T-helper 2 cell treated with Interferon-gamma antibody and Interleukin-4, amounts not matched to agents 5 μg/mL and 100 μg/mL, for 36 hours (primary cell): Measurements from ENCODE around the gene CD55.

Experiments used
- DNase-seq: peaks from one replicate; pipeline ENCODE4 v3.0.0; 2021; ENCODE audit warnings: low spot score
- H3K27ac Mint-ChIP-seq: one replicate; pipeline ENCODE4 v1.8.0; 2021; ENCODE audit warnings: mild to moderate bottlenecking, mixed read lengths
- H3K27me3 Mint-ChIP-seq: one replicate; pipeline ENCODE4 v1.8.0; 2021; ENCODE audit warnings: low read depth, mixed read lengths
- H3K36me3 Mint-ChIP-seq: one replicate; pipeline ENCODE4 v1.8.0; 2021; ENCODE audit warnings: low read depth, mixed read lengths
- H3K4me1 Mint-ChIP-seq: one replicate; pipeline ENCODE4 v1.8.0; 2021; ENCODE audit warnings: low read depth, mixed read lengths
- H3K4me3 Mint-ChIP-seq: one replicate; pipeline ENCODE4 v1.8.0; 2022; ENCODE audit warnings: mild to moderate bottlenecking, moderate library complexity, mixed read lengths
- H3K9me3 Mint-ChIP-seq: one replicate; pipeline ENCODE4 v1.8.0; 2021; ENCODE audit warnings: mixed read lengths

The CD55 gene

DNA sequence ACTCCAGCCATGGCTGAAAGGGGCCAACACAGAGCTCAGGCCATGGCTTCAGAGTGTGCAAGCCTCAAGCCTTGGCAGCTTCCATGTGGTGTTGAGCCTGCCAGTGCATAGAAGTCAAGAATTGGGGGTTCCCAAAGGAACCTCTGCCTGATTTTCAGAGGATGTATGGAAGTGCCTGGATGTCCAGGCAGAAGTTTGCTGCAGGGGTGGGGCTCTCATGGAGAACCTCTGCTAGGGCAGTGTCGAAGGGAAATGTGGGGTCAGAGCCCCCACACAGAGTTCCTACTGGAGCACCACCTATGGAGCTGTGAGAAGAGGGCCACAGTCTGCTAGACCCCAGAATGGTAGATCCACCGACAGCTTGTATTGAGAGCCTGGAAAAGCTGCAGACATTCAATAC lies 29.8 kb upstream of the CD55 start:
- Mint-ChIP-seq H3K9me3 (peaks cover 18% of the 10 kb centered on the region), H3K27ac (no peak overlapping the region), H3K4me1 (no peaks in the 10 kb centered on the region), H3K36me3 (no peaks in the 10 kb centered on the region), H3K4me3 (no peak overlapping the region), H3K27me3 (peaks cover 11% of the 10 kb centered on the region)
- no peak for DNase-seq

GRCh38 chr1:207298186-207298585 lies 23.3 kb upstream of the CD55 start:
- no peaks in the 10 kb centered on the region for H3K9me3 Mint-ChIP-seq
- H3K27ac Mint-ChIP-seq, result no peak overlapping the region
- peaks cover 4% of the 10 kb centered on the region for H3K27me3 Mint-ChIP-seq
- no peaks in the 10 kb centered on the region for H3K36me3 Mint-ChIP-seq
- no peak for DNase-seq
- peaks cover 14% of the 10 kb centered on the region for H3K4me1 Mint-ChIP-seq
- no peak overlapping the region for H3K4me3 Mint-ChIP-seq

GRCh38 chr1:207298636-207299398 lies 22.7 kb upstream of the CD55 start:
- no peak overlapping the region for H3K27ac Mint-ChIP-seq
- DNase-seq, result no peak
- H3K9me3 Mint-ChIP-seq, result no peaks in the 10 kb centered on the region
- H3K36me3 Mint-ChIP-seq, result no peaks in the 10 kb centered on the region
- H3K4me1 Mint-ChIP-seq, result peaks cover 14% of the 10 kb centered on the region
- peaks cover 4% of the 10 kb centered on the region for H3K27me3 Mint-ChIP-seq
- no peak overlapping the region for H3K4me3 Mint-ChIP-seq

DNA sequence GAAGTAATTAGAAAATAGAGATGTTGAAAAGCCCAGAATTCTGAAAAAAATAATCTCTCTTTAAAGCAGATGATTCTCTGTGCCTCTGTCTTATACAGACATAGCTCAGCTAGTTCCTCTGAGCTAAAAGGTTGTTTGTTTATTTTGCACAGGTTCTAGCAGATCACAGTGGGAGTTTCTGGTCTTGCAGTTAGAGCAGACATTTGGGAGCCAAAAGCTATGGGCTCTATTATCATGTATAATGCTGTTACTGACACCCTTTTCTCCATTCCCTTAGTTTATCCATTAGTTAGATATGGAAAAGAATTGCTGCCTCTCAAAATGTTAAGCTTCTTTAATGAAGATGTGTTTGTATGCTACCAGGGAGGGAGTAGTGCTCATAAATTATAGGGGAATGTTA lies 20.5 kb upstream of the CD55 start:
- Mint-ChIP-seq H3K4me1 (peaks cover 14% of the 10 kb centered on the region), H3K4me3 (no peak overlapping the region), H3K27ac (no peak overlapping the region), H3K36me3 (no peaks in the 10 kb centered on the region), H3K27me3 (peaks cover 2% of the 10 kb centered on the region), H3K9me3 (no peaks in the 10 kb centered on the region)
- DNase-seq, result no peak

GRCh38 chr1:207302618-207303393 lies 18.7 kb upstream of the CD55 start:
- H3K9me3 Mint-ChIP-seq, result no peaks in the 10 kb centered on the region
- no peak overlapping the region for H3K4me3 Mint-ChIP-seq
- no peak for DNase-seq
- H3K27me3 Mint-ChIP-seq, result peaks cover 2% of the 10 kb centered on the region
- H3K27ac Mint-ChIP-seq, result no peak overlapping the region
- H3K4me1 Mint-ChIP-seq, result peaks cover 14% of the 10 kb centered on the region
- no peaks in the 10 kb centered on the region for H3K36me3 Mint-ChIP-seq

GRCh38 chr1:207304710-207305488 lies 16.6 kb upstream of the CD55 start:
- no peak for DNase-seq
- H3K9me3 Mint-ChIP-seq, result no peaks in the 10 kb centered on the region
- H3K36me3 Mint-ChIP-seq, result no peaks in the 10 kb centered on the region
- no peak overlapping the region for H3K27ac Mint-ChIP-seq
- H3K4me3 Mint-ChIP-seq, result no peak overlapping the region
- H3K27me3 Mint-ChIP-seq, result peaks cover 2% of the 10 kb centered on the region
- peaks cover 20% of the 10 kb centered on the region for H3K4me1 Mint-ChIP-seq

DNA sequence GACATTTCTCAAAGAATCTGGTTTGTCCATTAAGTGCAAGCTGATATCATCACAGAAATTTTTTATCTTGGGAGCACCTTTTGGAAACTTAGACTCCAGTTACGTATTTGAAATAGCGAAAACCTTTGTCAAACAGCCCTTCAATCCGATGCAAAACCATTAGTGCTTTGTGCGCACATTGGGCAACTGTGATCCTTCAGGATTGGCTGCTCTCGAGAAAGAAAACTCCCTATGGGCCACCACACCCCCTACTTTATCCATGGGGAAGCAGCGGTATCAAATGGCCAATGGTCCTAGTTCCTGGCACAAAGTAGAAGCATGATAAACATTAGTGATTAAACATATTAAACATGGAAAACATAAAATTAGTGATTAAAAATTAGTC lies 16.0 kb upstream of the CD55 start:
- Mint-ChIP-seq H3K9me3 (no peaks in the 10 kb centered on the region), H3K4me1 (peaks cover 23% of the 10 kb centered on the region), H3K27me3 (no peaks in the 10 kb centered on the region), H3K36me3 (no peaks in the 10 kb centered on the region), H3K4me3 (no peak overlapping the region), H3K27ac (no peak overlapping the region)
- no peak for DNase-seq

DNA sequence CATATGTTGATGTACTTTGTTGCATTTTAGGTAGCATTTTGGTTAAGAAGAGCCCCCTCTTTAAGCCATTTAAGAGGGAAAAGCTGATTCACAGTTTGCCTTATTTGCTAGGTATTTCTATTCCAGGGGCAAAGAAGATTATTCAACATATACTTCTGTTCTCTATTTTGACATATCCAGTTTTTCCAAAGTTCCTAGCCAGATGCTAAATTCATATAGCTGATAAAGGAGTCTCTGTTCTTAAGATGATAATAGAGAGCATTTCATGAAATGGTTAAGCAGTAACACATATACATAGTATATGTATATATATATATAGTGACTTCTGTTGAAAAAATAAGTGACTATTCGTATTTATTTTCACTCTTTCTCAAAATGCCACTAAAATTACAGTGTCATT lies 15.5 kb upstream of the CD55 start:
- no peak for DNase-seq
- Mint-ChIP-seq H3K27ac (no peak overlapping the region), H3K4me3 (no peak overlapping the region), H3K36me3 (no peaks in the 10 kb centered on the region), H3K4me1 (peaks cover 23% of the 10 kb centered on the region), H3K27me3 (no peaks in the 10 kb centered on the region), H3K9me3 (no peaks in the 10 kb centered on the region)

DNA sequence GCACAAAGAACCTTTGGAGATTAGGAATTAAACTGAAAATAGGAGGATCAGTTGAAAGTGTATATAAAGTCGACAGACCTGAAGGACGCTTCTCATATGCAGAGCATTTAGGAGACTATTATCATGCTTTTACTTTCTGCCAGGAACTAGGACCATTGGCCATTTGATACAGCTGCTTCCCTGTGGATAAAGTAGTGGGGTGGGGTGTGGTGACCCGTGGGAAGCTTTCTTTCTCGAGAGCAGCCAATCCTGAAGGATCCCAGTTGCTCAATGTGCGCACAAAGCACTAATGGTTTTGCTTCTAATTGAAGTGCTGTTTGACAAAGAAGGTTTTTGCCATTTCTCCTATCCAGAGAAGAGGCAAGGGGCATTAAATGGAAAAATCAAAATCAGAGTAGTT lies 14.9 kb upstream of the CD55 start:
- H3K9me3 Mint-ChIP-seq, result no peaks in the 10 kb centered on the region
- no peak overlapping the region for H3K4me3 Mint-ChIP-seq
- peaks cover 23% of the 10 kb centered on the region for H3K4me1 Mint-ChIP-seq
- H3K27ac Mint-ChIP-seq, result no peak overlapping the region
- no peaks in the 10 kb centered on the region for H3K27me3 Mint-ChIP-seq
- no peak for DNase-seq
- H3K36me3 Mint-ChIP-seq, result no peaks in the 10 kb centered on the region

DNA sequence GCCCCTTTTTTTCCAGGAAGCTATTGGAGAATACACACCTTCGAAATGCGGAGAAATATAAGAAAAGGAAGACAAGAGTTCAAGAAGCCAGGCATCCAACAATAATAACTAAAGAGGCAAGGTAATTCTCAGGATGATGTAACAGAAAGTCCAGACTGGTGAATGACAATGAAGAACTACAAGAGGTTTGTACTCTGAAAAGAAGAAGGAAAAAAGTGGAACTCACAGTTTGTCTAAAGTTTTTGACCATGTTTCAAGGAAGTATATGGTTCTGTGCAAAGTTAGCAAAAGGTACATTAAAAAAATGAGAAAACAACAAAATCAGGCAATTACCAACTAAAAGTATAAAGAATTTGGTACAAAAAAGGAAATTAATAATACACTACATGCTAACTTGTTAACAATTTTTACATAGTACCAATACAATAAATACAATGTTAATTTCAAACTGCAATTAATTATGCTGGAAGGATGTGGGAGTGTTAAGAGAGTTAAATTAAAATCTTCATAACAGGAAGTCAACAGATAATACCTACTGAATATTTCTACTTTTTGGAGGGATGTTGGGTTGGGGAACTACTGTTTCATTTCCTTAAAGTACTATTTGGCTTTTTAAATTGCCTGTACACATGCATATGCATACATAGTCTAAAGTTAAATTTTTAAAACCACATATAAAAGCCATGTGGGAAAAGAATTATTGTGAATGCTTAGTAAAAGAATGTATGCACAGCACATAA lies 12.9 kb upstream of the CD55 start:
- no peak for DNase-seq
- no peaks in the 10 kb centered on the region for H3K27me3 Mint-ChIP-seq
- H3K4me1 Mint-ChIP-seq, result peaks cover 14% of the 10 kb centered on the region
- H3K4me3 Mint-ChIP-seq, result no peak overlapping the region
- no peaks in the 10 kb centered on the region for H3K36me3 Mint-ChIP-seq
- no peaks in the 10 kb centered on the region for H3K9me3 Mint-ChIP-seq
- no peak overlapping the region for H3K27ac Mint-ChIP-seq

DNA sequence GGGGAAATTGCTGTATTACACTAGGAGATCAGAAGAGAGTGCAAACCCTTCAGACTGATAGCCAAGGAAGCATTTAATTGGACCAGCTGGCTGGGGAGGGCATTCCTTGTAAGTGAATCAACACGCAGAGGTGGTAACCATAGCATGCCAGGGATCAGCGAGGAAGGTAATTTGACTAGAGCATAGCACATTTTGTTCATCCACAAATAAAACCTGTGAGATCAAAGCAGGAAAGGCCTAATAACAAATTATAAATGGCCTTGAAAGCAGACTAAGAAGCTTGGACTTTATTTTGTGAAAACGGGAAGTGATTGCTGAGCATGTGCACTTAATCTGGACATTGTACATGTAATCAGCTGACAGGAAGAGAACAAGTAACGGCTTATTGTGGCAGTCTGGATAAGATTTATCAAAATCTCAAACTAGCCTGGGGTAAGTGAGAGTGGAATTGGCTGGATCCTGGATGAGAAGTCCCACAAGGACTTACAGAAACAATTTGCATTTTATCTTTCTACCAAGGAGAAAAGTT lies 11.7 kb upstream of the CD55 start:
- Mint-ChIP-seq H3K9me3 (no peaks in the 10 kb centered on the region), H3K4me1 (peaks cover 14% of the 10 kb centered on the region), H3K27me3 (no peaks in the 10 kb centered on the region), H3K4me3 (peak overlapping the region; percentile 53), H3K27ac (peak overlapping the region; percentile 47), H3K36me3 (no peaks in the 10 kb centered on the region)
- no peak for DNase-seq

DNA sequence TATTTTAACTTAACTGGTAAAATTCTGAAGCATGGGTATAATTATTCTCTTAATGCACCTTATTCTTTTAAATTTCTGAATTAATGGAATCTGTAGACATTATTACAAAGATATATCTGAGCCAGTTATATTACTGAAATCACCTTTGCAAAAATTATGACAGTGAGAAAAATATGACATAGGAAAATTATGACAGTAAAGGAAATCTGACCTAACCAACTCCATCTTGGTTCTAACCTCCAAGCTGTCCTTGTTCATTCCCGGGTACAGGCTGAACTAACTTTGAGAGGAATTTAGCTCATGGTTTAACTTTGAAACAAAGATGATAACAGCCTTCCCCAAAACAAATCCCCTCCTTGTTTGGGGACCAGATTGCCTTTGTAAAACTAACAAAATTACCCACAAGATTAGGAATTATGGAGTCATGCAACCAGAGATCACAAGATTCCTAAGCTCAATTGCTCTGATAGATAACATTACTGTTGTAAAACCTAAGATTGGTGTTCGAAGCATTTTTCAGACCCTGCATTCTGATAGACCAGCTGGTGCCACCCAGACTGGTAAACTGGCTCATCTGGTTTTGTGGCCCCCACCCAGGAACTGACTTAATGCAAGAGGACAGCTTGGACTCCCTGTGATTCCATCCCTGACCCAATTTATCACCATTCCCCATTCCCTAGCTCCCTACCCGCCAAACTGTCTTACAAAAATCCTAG lies 9.4 kb upstream of the CD55 start:
- no peaks in the 10 kb centered on the region for H3K9me3 Mint-ChIP-seq
- H3K27me3 Mint-ChIP-seq, result no peaks in the 10 kb centered on the region
- H3K4me3 Mint-ChIP-seq, result no peak overlapping the region
- H3K36me3 Mint-ChIP-seq, result no peaks in the 10 kb centered on the region
- H3K4me1 Mint-ChIP-seq, result peaks cover 18% of the 10 kb centered on the region
- H3K27ac Mint-ChIP-seq, result no peak overlapping the region
- DNase-seq, result no peak

DNA sequence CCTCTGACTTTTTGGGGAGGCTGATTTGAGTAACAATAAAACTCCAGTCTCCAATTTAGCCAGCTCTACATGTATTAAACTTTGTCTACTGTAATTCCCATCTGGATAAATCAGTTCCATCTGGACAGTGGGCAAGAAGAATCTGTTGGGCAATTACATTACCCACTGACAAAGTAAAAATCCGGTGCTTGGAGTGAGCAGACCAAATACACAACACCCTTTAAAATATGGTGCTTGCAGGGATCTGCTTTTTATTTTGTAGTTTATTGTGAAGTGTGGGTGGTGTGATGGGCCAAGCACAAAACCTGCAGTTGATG lies 8.9 kb upstream of the CD55 start:
- H3K36me3 Mint-ChIP-seq, result no peaks in the 10 kb centered on the region
- no peaks in the 10 kb centered on the region for H3K9me3 Mint-ChIP-seq
- H3K4me1 Mint-ChIP-seq, result peaks cover 20% of the 10 kb centered on the region
- H3K4me3 Mint-ChIP-seq, result no peak overlapping the region
- H3K27ac Mint-ChIP-seq, result no peak overlapping the region
- DNase-seq, result no peak
- H3K27me3 Mint-ChIP-seq, result no peaks in the 10 kb centered on the region
